ENCODE results near the gene NAA16. TPM values are rescaled to one million over a fixed set of nuclear protein-coding genes. Genes with fewer than 3 reads are reported as not detected.

Gene NAA16
- total and polyA plus RNA-seq, 9 of the 15 experiments (the other 6 are each of a cell fraction or from before 2014, with no cell fraction given), result 3.7 to 18.2 (median 12.0) TPM

- TF ChIP-seq STAG1 (CRISPR knock-in tag; IDR thresholded peaks at IDR 0.05; ENCODE audit: borderline replicate concordance) (no peak), MIER1 (IDR thresholded peaks at IDR 0.05; ENCODE audit: low read depth) (no peak), ZNF354B (CRISPR knock-in tag; IDR thresholded peaks at IDR 0.05) (no peak), TCFL5 (CRISPR knock-in tag; conservative IDR thresholded peaks at IDR 0.05) (no peak), PHF8 (IDR thresholded peaks at IDR 0.05; ENCODE audit: borderline replicate concordance, low read length) (peak; percentile 42; the same call in 1 of the 2 replicates), ZNF512 (tag; IDR thresholded peaks at IDR 0.05) (no peak), L3MBTL2 (IDR thresholded peaks at IDR 0.05) (0 out of 2 replicates have a peak, but pooled peaks have one; percentile 12), RERE (CRISPR knock-in tag; IDR thresholded peaks at IDR 0.05; ENCODE audit: borderline replicate concordance) (no peak), ZNF431 (CRISPR knock-in tag; IDR thresholded peaks at IDR 0.05) (no peak; the same call in 1 of the 2 replicates), HNRNPUL1 (IDR thresholded peaks at IDR 0.05; ENCODE audit: low read length) (no peak), ZNF57 (CRISPR knock-in tag; IDR thresholded peaks at IDR 0.05) (no peak), FOXO4 (CRISPR knock-in tag; IDR thresholded peaks at IDR 0.05) (no peak), ZNF449 (CRISPR knock-in tag; IDR thresholded peaks at IDR 0.05) (no peak), POLR2G (IDR thresholded peaks at IDR 0.05; ENCODE audit: low read depth, low read length) (peak; percentile 73), RBM34 (IDR thresholded peaks at IDR 0.05; ENCODE audit: borderline replicate concordance, insufficient read depth, low read length) (no peak), HLTF (IDR thresholded peaks at IDR 0.05) (no peak), YBX1 (IDR thresholded peaks at IDR 0.05) (no peak), BRCA1 (IDR thresholded peaks at IDR 0.05) (no peak), BRCA1 (CRISPR knock-in tag; IDR thresholded peaks at IDR 0.05) (no peak)
These were observed 524 bp downstream of the NAA16 start (continued) for GRCh38 chr13:41311406-41312175.
